ENCODE measurements around the gene SIX2.

The SIX2 gene

DNA sequence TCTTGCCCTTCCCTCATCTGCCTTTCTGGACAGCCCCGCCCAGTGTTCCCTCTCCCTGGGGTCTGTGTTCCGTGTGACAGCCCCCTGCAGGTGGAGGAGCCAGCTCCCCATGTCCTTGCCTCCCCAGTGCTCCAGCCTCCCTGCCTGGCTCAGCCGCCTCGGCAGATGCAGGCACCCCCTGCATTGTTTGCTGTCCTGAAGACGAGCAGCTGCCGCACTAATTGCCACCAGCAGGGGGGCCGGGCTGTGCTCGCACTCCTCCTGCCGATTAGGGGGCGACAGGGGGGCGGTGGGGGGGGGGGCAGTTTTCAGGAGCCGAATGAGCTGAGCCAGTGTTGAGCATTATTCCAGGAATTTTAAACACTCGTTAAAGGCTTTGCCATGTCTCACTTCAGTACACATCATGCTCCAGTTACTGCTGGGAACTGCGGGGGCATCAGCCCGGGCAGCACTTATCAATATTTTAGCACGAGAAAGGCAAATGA, 44.5 kb downstream of the SIX2 start:
- no peak for DNase-seq

DNA sequence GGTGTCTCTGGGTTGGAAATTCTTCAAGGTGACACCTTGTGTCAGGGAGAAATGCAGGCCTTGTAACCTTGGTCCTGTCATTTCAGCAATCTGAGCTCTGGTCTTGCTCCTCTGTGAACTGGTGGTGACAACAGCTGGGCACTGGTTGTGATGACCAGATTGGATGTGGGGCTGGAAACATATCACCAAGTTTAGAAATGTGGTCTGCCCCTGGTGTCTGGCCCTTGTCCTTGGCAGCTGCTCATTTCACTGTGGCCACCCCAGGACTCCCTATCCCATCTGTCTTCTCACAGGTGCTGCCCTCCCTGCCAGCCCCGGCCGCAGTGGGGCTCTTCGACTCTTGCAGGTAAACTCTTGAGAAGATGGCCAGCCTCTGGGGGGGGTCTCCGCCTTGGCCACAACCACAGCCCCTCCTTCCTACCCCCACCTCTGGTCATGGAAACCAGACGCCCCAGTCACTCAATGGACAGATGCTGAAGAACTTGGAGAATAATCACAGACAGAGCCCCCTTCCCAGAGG, 47.0 kb downstream of the SIX2 start:
- no peak for DNase-seq

DNA sequence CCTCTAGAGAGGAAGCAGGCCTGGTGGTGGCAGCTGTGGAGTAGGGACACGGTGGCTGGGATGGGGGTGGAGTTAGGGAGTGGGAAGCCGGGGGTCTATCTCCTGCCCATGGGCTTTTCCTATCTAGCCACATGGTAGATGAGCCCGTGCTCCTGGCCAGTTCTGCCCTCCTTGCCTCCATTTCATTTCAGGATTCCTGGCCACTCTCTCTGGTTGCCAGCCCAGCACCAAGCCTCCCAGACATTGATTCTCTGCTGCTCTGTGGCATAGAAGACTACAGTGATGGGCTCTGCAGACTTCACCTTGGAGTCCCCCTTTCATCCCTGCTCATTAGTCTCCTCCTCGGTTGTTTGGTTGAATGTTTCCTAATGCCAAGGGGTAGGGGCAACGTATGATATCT, 48.4 kb downstream of the SIX2 start:
- no peak for DNase-seq

DNA sequence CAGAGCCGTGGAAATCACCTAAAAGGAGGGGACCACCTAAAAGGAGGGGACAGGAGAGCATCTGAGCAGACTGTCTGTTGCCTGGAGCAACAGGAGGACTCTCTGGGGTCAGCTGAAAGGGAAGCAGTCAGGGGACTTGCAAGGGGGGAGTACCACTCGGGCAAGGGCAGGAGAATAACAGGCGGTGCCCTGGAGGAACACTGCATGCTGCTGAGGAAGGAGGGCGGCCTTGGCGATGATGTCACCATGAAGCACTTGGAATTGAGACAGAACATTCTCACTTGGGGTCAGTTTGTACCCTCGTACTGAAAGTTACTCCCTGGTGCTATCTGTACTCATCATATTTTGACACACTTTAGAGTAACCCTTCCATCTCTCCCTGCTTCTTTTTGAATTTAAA, 49.4 kb downstream of the SIX2 start:
- no peak for DNase-seq

DNA sequence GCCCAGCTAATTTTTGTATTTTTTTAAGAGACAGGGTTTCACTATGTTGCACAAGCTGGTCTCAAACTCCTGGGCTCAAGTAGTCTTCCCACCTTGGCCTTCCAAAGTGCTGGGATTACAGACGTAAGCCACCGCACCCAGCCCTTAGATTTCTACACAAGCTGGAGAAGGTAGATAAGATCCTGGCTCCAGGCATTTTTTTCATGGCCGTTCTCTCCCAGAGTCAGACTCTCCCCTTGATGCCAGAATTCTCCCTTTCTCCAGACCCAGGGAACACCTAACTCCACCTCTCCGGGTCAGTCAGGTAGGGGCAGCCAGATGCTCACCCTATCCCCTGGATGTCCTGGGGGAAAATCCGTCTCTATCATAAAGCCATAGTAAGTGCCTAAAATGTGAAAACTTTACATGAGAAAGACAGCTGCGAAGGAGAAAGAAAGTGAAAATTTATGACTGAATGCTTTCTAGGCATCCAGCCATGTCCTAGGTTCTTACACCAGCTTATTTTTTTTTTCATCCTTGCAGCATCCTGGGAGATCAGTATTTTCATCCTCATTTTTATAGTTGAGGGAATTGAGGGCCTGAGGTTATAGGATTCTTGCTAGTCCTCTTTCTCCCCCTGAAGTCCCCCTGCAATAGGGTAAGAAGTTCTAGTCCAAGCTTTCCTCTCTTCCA, 51.5 kb downstream of the SIX2 start:
- DNase-seq = no peak

DNA sequence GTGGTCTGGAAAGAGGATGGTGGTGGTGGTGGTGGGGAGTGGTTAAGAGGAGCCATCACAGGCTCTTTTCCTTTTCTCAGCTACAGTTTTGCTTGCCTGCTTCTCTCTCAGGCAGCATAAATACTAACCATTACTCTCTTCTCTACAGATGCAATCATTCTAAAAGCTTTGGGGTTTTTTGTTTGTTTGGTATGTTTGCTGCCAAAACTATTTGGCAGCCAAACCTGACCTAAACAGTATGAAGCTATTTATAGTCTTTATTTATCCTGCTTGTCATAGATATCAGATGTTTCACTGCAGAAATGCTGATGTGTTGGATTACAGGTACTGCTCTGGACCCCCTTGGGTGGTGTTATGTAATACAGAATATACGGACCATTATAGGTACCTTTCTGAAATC, 52.4 kb downstream of the SIX2 start:
- DNase-seq = no peak

DNA sequence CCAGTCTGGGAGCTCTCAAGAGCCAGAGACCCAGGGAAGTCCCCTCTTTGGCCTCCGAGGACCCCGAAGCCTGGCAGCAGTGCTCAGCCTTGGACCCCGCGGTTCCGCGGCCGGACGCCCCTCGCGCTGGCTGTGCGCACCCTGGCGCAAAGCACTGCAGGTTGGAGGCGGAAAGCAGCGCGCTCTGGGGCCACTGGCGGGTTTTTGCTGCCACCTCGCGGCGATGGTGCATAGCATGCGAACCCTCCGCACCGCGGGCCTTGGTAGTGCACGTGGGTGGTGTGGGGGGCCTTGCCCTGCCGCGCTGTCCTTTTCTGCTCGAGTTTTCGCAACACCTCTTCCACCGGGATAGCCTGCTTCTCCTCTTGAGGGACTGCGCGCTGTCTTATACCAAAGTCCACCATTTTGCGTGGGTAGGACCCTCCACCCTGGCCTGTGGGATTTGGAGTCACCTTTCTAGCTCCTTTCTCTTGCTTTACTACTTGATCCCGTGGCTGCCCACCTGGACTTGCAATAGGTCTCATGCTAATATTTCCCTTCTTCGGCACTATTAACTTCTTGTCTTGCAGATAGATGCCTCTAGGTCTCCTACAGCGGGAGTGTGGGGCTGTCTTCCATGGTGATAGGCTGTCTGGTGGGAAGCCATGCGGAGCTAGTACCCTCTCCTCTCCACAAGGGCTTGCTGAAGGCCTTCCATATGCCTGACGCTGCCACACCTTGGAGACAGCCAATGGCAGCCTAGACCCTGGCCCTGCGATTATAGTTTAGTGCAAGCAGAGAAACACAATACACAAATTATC, 53.5 kb downstream of the SIX2 start:
- peak; percentile 66 for DNase-seq
